ENCODE data around the gene ULK3. TPM values are rescaled to one million over a fixed set of nuclear protein-coding genes. Genes with fewer than 3 reads are reported as not detected.

Gene ULK3
- total and polyA plus RNA-seq, 10 of the 15 experiments (the other 5 are each of a cell fraction or from before 2014, with no cell fraction given): 0.64 to 38.8 (median 27.1) TPM

GRCh38 chr15:74789171-74789631 is 53.8 kb downstream of the ULK3 start:
- Histone ChIP-seq H3K27ac (ENCODE audit: control insufficient read depth, insufficient read depth) (peak overlapping the region; percentile 96), H3K4me2 (ENCODE audit: control insufficient read depth, insufficient read depth) (peak overlapping the region; percentile 67), H3K4me1 (ENCODE audit: control insufficient read depth, insufficient read depth, low read length) (peaks cover 69% of the 10 kb centered on the region), H2AFZ (ENCODE audit: control insufficient read depth, low read depth, low read length) (no peak overlapping the region), H4K20me1 (ENCODE audit: control insufficient read depth, insufficient read depth) (no peaks in the 10 kb centered on the region), H3K9ac (ENCODE audit: control insufficient read depth, insufficient read depth, low read length) (peak overlapping the region; percentile 82), H3K9me3 (replicated peaks; ENCODE audit: control insufficient read depth, insufficient read depth, low read length) (no peaks in the 10 kb centered on the region), H3K79me2 (ENCODE audit: control insufficient read depth, insufficient read depth, low read length) (peaks cover 91% of the 10 kb centered on the region), H3K4me3 (peak overlapping the region; percentile 77), H3K27me3 (replicated peaks in 1 of 2; ENCODE audit: control insufficient read depth in 2 of 2, insufficient read depth in 2 of 2, low read length in 1 of 2) (no peaks in the 10 kb centered on the region), H3K36me3 (ENCODE audit: control insufficient read depth in 2 of 2, insufficient read depth in 2 of 2, low read length in 1 of 2) (peaks cover 6 to 12% of the 10 kb centered on the region in 2 experiments; a peak in 3 of 4 replicates)
- ATAC-seq (peak; percentile 19), FAIRE-seq (no peak), DNase-seq (ENCODE audit: low read depth, low spot score) (no peak)
- no TSS peak for BruUV-seq (replicated peaks)
- in situ Hi-C loops (cut with MboI): no loop called here
- ChIA-PET SMC1A (ENCODE audit: uncharacterized antibody, unreplicated experiment) (interaction anchor here (1.0 to 15.7 kb wide), 4 partner anchors 9 to 95 kb away, joined by 4 to 811 read pairs (median 48); partner anchors contain the start of gene CSK), RAD21 (ENCODE audit: unreplicated experiment) (interaction anchor here (1.0 to 25.2 kb wide), 3 partner anchors 1 to 79 kb away, joined by 4 to 1186 read pairs (median 1186); partner anchors contain the start of gene CSK), CTCF (interaction anchor here (0.5 to 25.9 kb wide), 5 partner anchors 9 to 811 kb away, joined by 3 to 1288 read pairs (median 23); partner anchors contain the start of gene CSK), POLR2A (interaction anchor here (0.6 to 14.2 kb wide), 5 partner anchors 8 to 387 kb away, joined by 3 to 602 read pairs (median 6); partner anchors contain the start of gene CSK)
- under 1% methylated on average over 13 of the region's 14 CpGs for WGBS (ENCODE audit: insufficient coverage, insufficient replicate concordance, low lambda C conversion rate, missing lambda C conversion rate)
- TF ChIP-seq HDGF (IDR thresholded peaks at IDR 0.05) (0 out of 2 replicates have a peak, but pooled peaks have one; percentile 51), MEF2B (IDR thresholded peaks at IDR 0.05; ENCODE audit: partially characterized antibody, poor library complexity, severe bottlenecking) (peak; percentile 9), LARP7 (IDR thresholded peaks at IDR 0.05) (peak; percentile 80), IKZF2 (IDR thresholded peaks at IDR 0.05) (peak in 1 of 2 experiments; percentile 35; a peak in 2 of 4 replicates), TCF3 (IDR thresholded peaks at IDR 0.05; ENCODE audit: borderline replicate concordance, insufficient read depth, low read depth, low read length) (0 out of 2 replicates have a peak, but pooled peaks have one; percentile 17), DPF2 (IDR thresholded peaks at IDR 0.05) (peak; percentile 33; the same call in 1 of the 2 replicates), EED (IDR thresholded peaks at IDR 0.05; ENCODE audit: low read depth) (no peak), RFX5 (IDR thresholded peaks at IDR 0.05; ENCODE audit: low read depth, low read length) (no peak), EP300 (IDR thresholded peaks at IDR 0.05; ENCODE audit: borderline replicate concordance in 1 of 2, control insufficient read depth in 1 of 2, low read depth in 2 of 2, low read length in 2 of 2) (no peak), POLR2AphosphoS5 (IDR thresholded peaks at IDR 0.05; ENCODE audit: low read length) (no peak; the same call in 1 of the 2 replicates), POLR2A (IDR thresholded peaks at IDR 0.05; ENCODE audit: low read depth, low read length) (peak; percentile 63; the same call in 1 of the 2 replicates), GATAD2B (conservative IDR thresholded peaks at IDR 0.05; ENCODE audit: low read depth) (peak; percentile 52), IKZF1 (conservative IDR thresholded peaks at IDR 0.05) (peak; percentile 68), SMARCA5 (IDR thresholded peaks at IDR 0.05) (peak; percentile 72; the same call in 1 of the 2 replicates), EGR1 (IDR thresholded peaks at IDR 0.05; ENCODE audit: borderline replicate concordance in 1 of 2, low read depth in 2 of 2, low read length in 2 of 2) (0 out of 3 replicates have a peak, but pooled peaks of 1 of the 2 experiments have one; percentile 11)
- intact Hi-C loops (cut with micrococcal nuclease; ENCODE audit: unreplicated experiment): loop anchor here (1.0 to 5.0 kb wide), 3 partner anchors 11 to 318 kb away; partner anchors contain the start of gene ARID3B

Measured in GM12878 (cell line).